ENCODE data around the gene RNU6-9.

DNA sequence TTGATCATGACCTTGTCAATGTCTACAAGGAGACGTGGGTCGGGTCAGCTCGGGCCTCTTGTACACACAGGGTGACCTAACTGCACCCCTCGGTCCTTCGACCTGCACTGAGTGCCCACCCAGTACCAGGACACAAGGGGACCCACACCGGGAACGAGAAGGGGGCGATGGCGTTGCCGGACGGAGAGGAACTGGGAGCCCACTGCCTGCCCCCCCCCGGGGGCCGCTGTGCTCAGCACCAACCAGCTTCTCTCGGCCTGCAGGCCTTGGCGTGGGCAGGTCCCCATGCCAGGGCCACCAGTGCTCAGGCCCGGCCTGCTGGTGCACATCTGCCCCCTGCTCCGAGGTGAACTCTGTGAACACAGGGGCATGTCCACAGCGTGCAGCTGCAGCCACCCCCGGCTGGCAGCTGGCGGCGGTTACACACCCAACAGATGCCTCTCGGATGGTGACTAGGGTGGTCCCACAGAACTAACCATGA lies 19.7 kb upstream of the RNU6-9 start:
- no peak for TF ChIP-seq POLR2AphosphoS5 (IDR thresholded peaks at IDR 0.05)
- TF ChIP-seq CTCF (IDR thresholded peaks at IDR 0.05), result no peak
